Activated naive CD8-positive, alpha-beta T cell treated with anti-CD3 and anti-CD28 coated beads, Interleukin-2, amount 50 U/mL, for 16 hours (primary cell): ENCODE data around the gene HECTD2.
"Not testable (repeated sequence)": the region's sequence is repeated elsewhere in the genome, so short reads cannot be mapped to it uniquely, and the experiment has no call there.

Experiments used
- DNase-seq: peaks from one replicate; pipeline ENCODE4 v3.0.0-alpha.2; 2020; ENCODE audit warnings: low read depth, low spot score

The HECTD2 gene

DNA sequence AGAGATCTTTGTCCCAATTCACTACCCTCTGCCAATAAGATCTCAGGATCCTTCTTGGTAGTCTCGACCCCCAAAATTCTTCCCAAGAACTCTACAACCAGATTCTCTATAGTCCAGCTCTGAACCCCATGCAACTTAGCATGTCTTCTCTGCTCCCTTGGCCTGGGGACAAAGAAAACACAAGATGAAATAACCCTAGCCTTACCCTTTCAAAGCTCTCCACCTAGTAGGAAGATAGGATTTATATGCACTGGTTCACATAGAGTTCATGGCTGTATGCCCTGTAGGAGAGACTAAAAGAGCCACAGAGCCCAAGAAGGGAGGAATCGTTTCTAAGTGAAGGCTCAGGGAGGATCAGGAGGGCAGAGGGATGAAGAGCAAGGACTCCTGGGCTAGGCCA is 126.6 kb downstream of the HECTD2 start:
- no peak for DNase-seq

GRCh38 chr10:91537614-91538383 is 127.7 kb downstream of the HECTD2 start:
- DNase-seq = no peak

- no peak for DNase-seq
These were observed 129.8 kb downstream of the HECTD2 start for GRCh38 chr10:91539930-91540329.

GRCh38 chr10:91540733-91541132 is 130.6 kb downstream of the HECTD2 start:
- DNase-seq = no peak

DNA sequence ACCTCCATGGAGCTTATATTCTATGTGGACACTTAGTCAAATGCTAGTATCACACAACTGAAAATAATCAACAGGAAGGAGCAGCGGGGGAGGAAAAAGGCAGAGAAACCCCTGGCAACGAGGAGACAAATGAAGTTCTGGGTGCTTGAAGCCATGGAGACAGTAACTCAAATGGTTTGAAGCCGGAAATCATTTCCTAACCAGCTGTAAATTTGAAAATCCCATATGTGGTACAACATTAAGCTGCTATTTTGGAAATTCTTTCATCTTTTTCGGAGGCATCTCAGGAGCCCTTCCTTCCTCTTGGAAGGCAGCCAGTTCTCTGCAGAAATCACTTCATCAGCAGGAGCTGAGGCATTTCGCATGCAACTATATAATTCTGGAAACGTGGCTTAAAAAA is 131.3 kb downstream of the HECTD2 start:
- DNase-seq = no peak

- no peak for DNase-seq
These were observed 135.2 kb downstream of the HECTD2 start for GRCh38 chr10:91545384-91545783.

GRCh38 chr10:91545838-91546237 is 135.7 kb downstream of the HECTD2 start:
- DNase-seq = no peak

- no peak for DNase-seq
These were observed 139.1 kb downstream of the HECTD2 start for GRCh38 chr10:91549262-91549661.

GRCh38 chr10:91550021-91550420 is 139.9 kb downstream of the HECTD2 start:
- no peak for DNase-seq

GRCh38 chr10:91551856-91552255 is 141.7 kb downstream of the HECTD2 start:
- no peak for DNase-seq

GRCh38 chr10:91552274-91553095 is 142.3 kb downstream of the HECTD2 start:
- no peak for DNase-seq

- DNase-seq = no peak
These were observed 145.3 kb downstream of the HECTD2 start for GRCh38 chr10:91555455-91555854.

- DNase-seq = no peak
These were observed 146.8 kb downstream of the HECTD2 start for GRCh38 chr10:91556691-91557566.

GRCh38 chr10:91557651-91558111 is 147.5 kb downstream of the HECTD2 start:
- DNase-seq = no peak

DNA sequence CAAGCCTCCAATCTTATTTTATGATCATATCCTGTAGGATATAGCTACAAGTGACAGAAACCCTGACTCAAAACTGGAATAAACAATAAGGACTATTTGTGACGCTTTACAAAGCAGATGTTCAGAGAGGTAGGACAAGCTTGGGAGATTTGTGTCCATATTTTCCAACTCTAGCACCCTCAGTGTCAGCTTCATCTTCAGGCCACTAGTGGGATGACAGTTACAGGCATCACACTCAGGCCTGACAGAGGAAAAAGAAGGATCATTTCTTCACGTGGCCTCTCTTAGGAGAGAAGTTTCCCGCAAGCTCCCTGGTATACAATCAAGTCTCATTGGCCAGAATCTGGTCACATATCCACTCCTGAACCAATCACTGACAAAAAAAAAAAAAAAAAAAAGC is 148.3 kb downstream of the HECTD2 start:
- no peak for DNase-seq

GRCh38 chr10:91559169-91559568 is 149.0 kb downstream of the HECTD2 start:
- DNase-seq = no peak

GRCh38 chr10:91559750-91560149 is 149.6 kb downstream of the HECTD2 start:
- no peak for DNase-seq

- DNase-seq = not testable (repeated sequence)
These were observed 150.7 kb downstream of the HECTD2 start for GRCh38 chr10:91560827-91561226.

GRCh38 chr10:91562839-91563581 is 152.9 kb downstream of the HECTD2 start:
- DNase-seq = no peak

- DNase-seq = no peak
These were observed 153.9 kb downstream of the HECTD2 start for GRCh38 chr10:91564026-91564425.
